PC-9 (cell line): ENCODE measurements around the gene PYROXD2. TPM values are rescaled to one million over a fixed set of nuclear protein-coding genes. Genes with fewer than 3 reads are reported as not detected.

Experiments used
- BruUV-seq: library from RNA; stranded (reverse); fragments of 400-500 nt; replicated peaks from 2 replicates; lab custom pipeline; 2021; lab: Mats Ljungman, UMichigan
- CTCF ChIA-PET: fragments of 300-600 bp; sonication (Branson Sonifier 250); formaldehyde crosslinking; loops from one replicate; lab custom pipeline; 2022; ENCODE audit warnings: antibody characterized with exemption; lab: Charles Lee
- POLR2A ChIA-PET: fragments of 300-600 bp; sonication (Branson Sonifier 250); formaldehyde crosslinking; loops from one replicate; lab custom pipeline; 2022; ENCODE audit warnings: antibody characterized with exemption; ENCODE audit not compliant: unreplicated experiment; lab: Charles Lee
- DNase-seq, 2 experiments: peaks; one replicate each; pipeline versions ENCODE4 v3.0.0 to v3.0.0-alpha.2; 2015 to 2022; ENCODE audit warnings: mixed read lengths in 1 of 2
- H2AFZ ChIP-seq: fragments of 200-600 bp; sonication (generic); 2 replicates; pipeline ENCODE4 v1.8.1; 2017; ENCODE audit warnings: antibody characterized with exemption
- H3F3A ChIP-seq: fragments of 200-600 bp; sonication (generic); 2 replicates; pipeline ENCODE4 v1.8.1; 2017; ENCODE audit warnings: antibody characterized with exemption, mild to moderate bottlenecking, low read depth; ENCODE audit not compliant: insufficient read depth
- H3K27ac ChIP-seq: fragments of 200-600 bp; sonication (generic); 2 replicates; pipeline ENCODE4 v1.6.1; 2016; ENCODE audit warnings: mixed run types
- H3K27me3 ChIP-seq: fragments of 200-600 bp; sonication (generic); 2 replicates; pipeline ENCODE4 v1.6.1; 2016; ENCODE audit warnings: low read depth, mixed run types; ENCODE audit not compliant: insufficient read depth
- H3K36me3 ChIP-seq: fragments of 200-600 bp; sonication (generic); 2 replicates; pipeline ENCODE4 v1.6.1; 2016; ENCODE audit warnings: low read depth, mixed run types
- H3K4me1 ChIP-seq: fragments of 200-600 bp; sonication (generic); replicated peaks from 2 replicates; pipeline ENCODE4 v1.6.1; 2016; ENCODE audit warnings: mixed run types; ENCODE audit not compliant: insufficient read depth
- H3K4me2 ChIP-seq: fragments of 200-600 bp; sonication (generic); 2 replicates; pipeline ENCODE4 v1.6.1; 2017; ENCODE audit warnings: mixed run types
- H3K4me3 ChIP-seq: fragments of 200-600 bp; sonication (generic); 2 replicates; pipeline ENCODE4 v1.6.1; 2016; ENCODE audit warnings: mixed run types
- H3K79me2 ChIP-seq: fragments of 200-600 bp; sonication (generic); 2 replicates; pipeline ENCODE4 v1.6.1; 2017; ENCODE audit warnings: low read depth, mixed run types
- H3K9me2 ChIP-seq: fragments of 200-600 bp; sonication (generic); 2 replicates; pipeline ENCODE4 v1.8.1; 2017; ENCODE audit warnings: mild to moderate bottlenecking; ENCODE audit not compliant: insufficient read depth
- H3K9me3 ChIP-seq: fragments of 200-600 bp; sonication (generic); 2 replicates; pipeline ENCODE4 v1.8.1; 2016; ENCODE audit warnings: low read depth; ENCODE audit not compliant: insufficient read depth
- H4K20me1 ChIP-seq: fragments of 200-600 bp; sonication (generic); 2 replicates; pipeline ENCODE4 v1.8.1; 2017; ENCODE audit not compliant: insufficient read depth
- CTCF ChIP-seq: fragments of 200-600 bp; sonication (generic); conservative IDR thresholded peaks from 2 replicates; pipeline ENCODE4 v1.6.1; 2017; ENCODE audit warnings: mixed run types, antibody characterized with exemption, mild to moderate bottlenecking, moderate library complexity
- EZH2 ChIP-seq: fragments of 200-600 bp; sonication (generic); IDR thresholded peaks from 2 replicates; pipeline ENCODE4 v1.8.0; 2017; ENCODE audit warnings: antibody characterized with exemption, low read depth
- intact Hi-C: fragments of 100-400 bp; cut with micrococcal nuclease; formaldehyde crosslinking; loops from one replicate; pipeline ENCODE4 v1.10.0; 2022; ENCODE audit not compliant: unreplicated experiment
- total RNA-seq: library from RNA; stranded (reverse); gene quantifications from 2 replicates; pipeline ENCODE4 v1.2.3, GENCODE V29; 2021

PYROXD2 gene
- total RNA-seq, 1 experiment from 2014 or later, result 28.0 TPM

GRCh38 chr10:98397089-98397600, 17.8 kb downstream of the PYROXD2 start:
- DNase-seq, result no peak

GRCh38 chr10:98396096-98397063, 18.6 kb downstream of the PYROXD2 start:
- CTCF ChIA-PET, result no interaction called here
- Histone ChIP-seq H3K4me1 (no peaks in the 10 kb centered on the region), H2AFZ (no peak overlapping the region), H3K9me3 (no peaks in the 10 kb centered on the region), H3K27me3 (no peaks in the 10 kb centered on the region), H4K20me1 (no peaks in the 10 kb centered on the region), H3K27ac (no peak overlapping the region), H3K9me2 (no peaks in the 10 kb centered on the region), H3K4me3 (no peak overlapping the region), H3K4me2 (no peak overlapping the region), H3K36me3 (no peaks in the 10 kb centered on the region), H3F3A (no peaks in the 10 kb centered on the region), H3K79me2 (no peaks in the 10 kb centered on the region)
- no TSS peak for BruUV-seq
- POLR2A ChIA-PET, result interaction anchor here (0.6 kb wide), 1 partner anchor 95 kb away, joined by 4 read pairs; no protein-coding TSS in a partner anchor
- TF ChIP-seq CTCF (no peak), EZH2 (no peak)
- intact Hi-C loops, result no loop called here
- no peak for DNase-seq

More at GRCh38 chr10:98397089-98397600, 17.8 kb downstream of the PYROXD2 start:
- intact Hi-C loops, result no loop called here
- H3K9me3 ChIP-seq, result no peaks in the 10 kb centered on the region
- TF ChIP-seq CTCF (no peak), EZH2 (no peak)
- H3K27me3 ChIP-seq, result no peaks in the 10 kb centered on the region
- H3K4me1 ChIP-seq, result no peaks in the 10 kb centered on the region
- H3K79me2 ChIP-seq, result no peaks in the 10 kb centered on the region
- H2AFZ ChIP-seq, result no peak overlapping the region
- no TSS peak for BruUV-seq
- H4K20me1 ChIP-seq, result no peaks in the 10 kb centered on the region
- H3K27ac ChIP-seq, result no peak overlapping the region
- ChIA-PET POLR2A (no interaction called here), CTCF (no interaction called here)
- no peaks in the 10 kb centered on the region for H3K9me2 ChIP-seq
- no peaks in the 10 kb centered on the region for H3K36me3 ChIP-seq
- H3K4me2 ChIP-seq, result no peak overlapping the region
- H3F3A ChIP-seq, result no peaks in the 10 kb centered on the region
- no peak overlapping the region for H3K4me3 ChIP-seq

GRCh38 chr10:98394851-98395440, 20.0 kb downstream of the PYROXD2 start:
- no peak overlapping the region for H3K4me2 ChIP-seq
- no peaks in the 10 kb centered on the region for H3K9me3 ChIP-seq
- H3K79me2 ChIP-seq, result no peaks in the 10 kb centered on the region
- no peaks in the 10 kb centered on the region for H4K20me1 ChIP-seq
- no peak overlapping the region for H3K27ac ChIP-seq
- ChIA-PET CTCF (no interaction called here), POLR2A (interaction anchor here (0.6 kb wide), 2 partner anchors 9 to 72 kb away, joined by 5 to 12 read pairs; no protein-coding TSS in a partner anchor)
- no peak for TF ChIP-seq CTCF
- no peak for TF ChIP-seq EZH2
- H3F3A ChIP-seq, result no peaks in the 10 kb centered on the region
- no TSS peak for BruUV-seq
- H3K4me1 ChIP-seq, result no peaks in the 10 kb centered on the region
- no peak for DNase-seq
- no peak overlapping the region for H3K4me3 ChIP-seq
- no peaks in the 10 kb centered on the region for H3K36me3 ChIP-seq
- no peaks in the 10 kb centered on the region for H3K27me3 ChIP-seq
- no peak overlapping the region for H2AFZ ChIP-seq
- no peaks in the 10 kb centered on the region for H3K9me2 ChIP-seq
- intact Hi-C loops, result no loop called here
